GM12878 (cell line): ENCODE data around the gene VCAN. TPM values are rescaled to one million over a fixed set of nuclear protein-coding genes. Genes with fewer than 3 reads are reported as not detected.

ENCODE experiments used
- ATAC-seq: fragments of 200-7000 bp; cut with Tn5 transposase; 3 replicates; pipeline ENCODE4 v1.9.1; 2020; ENCODE audit warnings: mild to moderate bottlenecking, moderate library complexity
- BruUV-seq: library from RNA; stranded (reverse); fragments of 400-500 nt; replicated peaks from 2 replicates; lab custom pipeline; 2021; lab: Mats Ljungman, UMichigan
- CTCF ChIA-PET: fragments of 300-600 bp; sonication (Branson Sonifier 250); formaldehyde crosslinking; extraction: SDS; loops from one replicate; lab custom pipeline; 2021; ENCODE audit warnings: inconsistent platforms; lab: Yijun Ruan, JAX
- POLR2A ChIA-PET: fragments of 350-600 bp; formaldehyde crosslinking; extraction: SDS; loops from one replicate; lab custom pipeline; 2021; ENCODE audit warnings: inconsistent platforms; lab: Charles Lee
- RAD21 ChIA-PET: fragments of 300-600 bp; sonication (Branson Sonifier 250); formaldehyde crosslinking; loops from one replicate; lab custom pipeline; 2023; ENCODE audit warnings: antibody characterized with exemption; ENCODE audit not compliant: unreplicated experiment; lab: Charles Lee
- SMC1A ChIA-PET: fragments of 300-600 bp; sonication (Branson Sonifier 250); formaldehyde crosslinking; loops from one replicate; lab custom pipeline; 2023; ENCODE audit not compliant: unreplicated experiment, uncharacterized antibody; lab: Charles Lee
- DNase-seq: peaks from one replicate; pipeline ENCODE4 v3.0.0-alpha.2; 2011; ENCODE audit warnings: low read depth, low spot score
- FAIRE-seq: peaks from 3 replicates; lab custom pipeline; 2011; peaks lifted over from hg19 to GRCh38; lab: Jason Lieb, UNC
- H2AFZ ChIP-seq: 2 replicates; pipeline ENCODE4 v1.6.0; 2011; ENCODE audit warnings: low read depth, low read length, control low read depth; ENCODE audit not compliant: control insufficient read depth
- H3K27ac ChIP-seq: 2 replicates; pipeline ENCODE4 v1.5.1; 2011; ENCODE audit warnings: control low read depth; ENCODE audit not compliant: control insufficient read depth, insufficient read depth
- H3K27me3 ChIP-seq, 2 experiments: replicated peaks in 1 of 2; 2 replicates each; pipeline versions ENCODE4 v1.6.0 to v1.6.1; 2011; ENCODE audit warnings: low read length in 1 of 2; ENCODE audit not compliant: control insufficient read depth in 2 of 2, insufficient read depth in 2 of 2
- H3K36me3 ChIP-seq, 2 experiments: 2 replicates each; pipeline ENCODE4 v1.5.1; 2011; ENCODE audit warnings: low read length in 1 of 2; ENCODE audit not compliant: control insufficient read depth in 2 of 2, insufficient read depth in 2 of 2
- H3K4me1 ChIP-seq: 2 replicates; pipeline ENCODE4 v1.6.1; 2011; ENCODE audit warnings: mild to moderate bottlenecking, low read length, moderate library complexity, mixed read lengths; ENCODE audit not compliant: control insufficient read depth, insufficient read depth
- H3K4me2 ChIP-seq: 2 replicates; pipeline ENCODE4 v1.6.0; 2011; ENCODE audit warnings: control low read depth; ENCODE audit not compliant: control insufficient read depth, insufficient read depth
- H3K4me3 ChIP-seq: fragments of 200-600 bp; sonication (generic); 2 replicates; pipeline ENCODE4 v1.5.1; 2016
- H3K79me2 ChIP-seq: 2 replicates; pipeline ENCODE4 v1.6.0; 2011; ENCODE audit warnings: low read length; ENCODE audit not compliant: control insufficient read depth, insufficient read depth
- H3K9ac ChIP-seq: 2 replicates; pipeline ENCODE4 v1.8.0; 2011; ENCODE audit warnings: low read length, control low read depth, mixed read lengths; ENCODE audit not compliant: control insufficient read depth, insufficient read depth
- H3K9me3 ChIP-seq: replicated peaks from 3 replicates; pipeline ENCODE4 v1.5.1; 2011; ENCODE audit warnings: mild to moderate bottlenecking, low read length; ENCODE audit not compliant: control insufficient read depth, insufficient read depth
- H4K20me1 ChIP-seq: 2 replicates; pipeline ENCODE4 v1.6.0; 2011; ENCODE audit not compliant: control insufficient read depth, insufficient read depth
- BCL11A ChIP-seq: IDR thresholded peaks from 2 replicates; pipeline ENCODE4 v1.6.1; 2011; ENCODE audit warnings: low read depth, low read length
- CBX5 ChIP-seq: sonication (generic); IDR thresholded peaks from 2 replicates; pipeline ENCODE4 v1.6.1; 2016; ENCODE audit warnings: low read depth, moderate library complexity, mild to moderate bottlenecking, inconsistent platforms
- JUNB ChIP-seq: IDR thresholded peaks from 2 replicates; pipeline ENCODE4 v1.6.1; 2016; ENCODE audit warnings: antibody characterized with exemption, mild to moderate bottlenecking
- NFXL1 ChIP-seq: fragments of 450-650 bp; IDR thresholded peaks from 2 replicates; pipeline ENCODE4 v1.6.1; 2017; ENCODE audit warnings: antibody characterized with exemption, mild to moderate bottlenecking, borderline replicate concordance
- RCOR1 ChIP-seq: conservative IDR thresholded peaks from 2 replicates; pipeline ENCODE4 v1.6.1; 2012; ENCODE audit warnings: low read depth, low read length, improper control_type of control experiment
- SMAD5 ChIP-seq: IDR thresholded peaks from 2 replicates; pipeline ENCODE4 v1.6.1; 2016; ENCODE audit warnings: antibody characterized with exemption, low read depth
- SMARCA5 ChIP-seq: fragments of 450-650 bp; IDR thresholded peaks from 2 replicates; pipeline ENCODE4 v1.6.1; 2017; ENCODE audit warnings: mild to moderate bottlenecking
- SREBF1 ChIP-seq: IDR thresholded peaks from 2 replicates; pipeline ENCODE4 v1.6.1; 2012; ENCODE audit warnings: mild to moderate bottlenecking, low read length
- ZNF384 ChIP-seq: IDR thresholded peaks from 2 replicates; pipeline ENCODE4 v1.6.1; 2012; ENCODE audit warnings: low read depth, mild to moderate bottlenecking, low read length, improper control_type of control experiment, borderline replicate concordance
- WGBS: methylation state at CpG from one replicate; pipeline ENCODE4 v1.1.6; 2016; ENCODE audit warnings: low lambda C conversion rate; ENCODE audit not compliant: insufficient replicate concordance, insufficient coverage; ENCODE audit errors: missing lambda C conversion rate; 5-methylcytosine and 5-hydroxymethylcytosine counted together
- in situ Hi-C: fragments of 300-500 bp; cut with MboI; formaldehyde crosslinking; loops from 9 replicates; pipeline ENCODE4 v1.14.3; 2018; ENCODE audit warnings: mixed read lengths
- intact Hi-C: fragments of 100-400 bp; cut with micrococcal nuclease; formaldehyde crosslinking; loops from one replicate; pipeline ENCODE4 v1.14.2; 2022; ENCODE audit not compliant: unreplicated experiment
- polyA plus RNA-seq, 11 experiments: library from polyadenylated mRNA; depleted of rRNA in 4 of 11; unstranded in 6 of 11; stranded (reverse) in 5 of 11; fragments of >200 nt; fragmentation: Nextera tagmentation in 4 of 11; fragmentation: Illumina TruSeq in 1 of 11; extraction: Ambion mirVana in 4 of 11; extraction: Trizol in 1 of 11; gene quantifications; 1 replicate in 1 of 11; 2 replicates in 10 of 11; pipeline versions ENCODE4 v1.2.1 to v1.2.3, GENCODE V29; 2011 to 2016; ENCODE audit warnings: inconsistent platforms in 2 of 11, missing spikeins in 2 of 11, low read depth in 1 of 11
- total RNA-seq, 4 experiments: library from RNA; depleted of rRNA in 3 of 4; stranded (reverse); fragments of >200 nt in 3 of 4; fragmentation: Illumina TruSeq in 1 of 4; extraction: Trizol in 1 of 4; gene quantifications; 2 replicates each; pipeline versions ENCODE4 v1.2.1 to v1.2.3, GENCODE V29; 2013 to 2021
- TF ChIP-seq, protein P1 (sequence below): IDR thresholded peaks from 2 replicates; pipeline ENCODE4 v1.6.1; 2011; ENCODE audit warnings: borderline replicate concordance, low read depth, mild to moderate bottlenecking, moderate library complexity, mixed read lengths, low read length; ENCODE audit not compliant: insufficient read depth; ENCODE audit errors: extremely low read length

Gene VCAN
- total and polyA plus RNA-seq, 10 of the 15 experiments (the other 5 are each of a cell fraction or from before 2014, with no cell fraction given) = 1.2 to 15.2 (median 4.5) TPM

DNA sequence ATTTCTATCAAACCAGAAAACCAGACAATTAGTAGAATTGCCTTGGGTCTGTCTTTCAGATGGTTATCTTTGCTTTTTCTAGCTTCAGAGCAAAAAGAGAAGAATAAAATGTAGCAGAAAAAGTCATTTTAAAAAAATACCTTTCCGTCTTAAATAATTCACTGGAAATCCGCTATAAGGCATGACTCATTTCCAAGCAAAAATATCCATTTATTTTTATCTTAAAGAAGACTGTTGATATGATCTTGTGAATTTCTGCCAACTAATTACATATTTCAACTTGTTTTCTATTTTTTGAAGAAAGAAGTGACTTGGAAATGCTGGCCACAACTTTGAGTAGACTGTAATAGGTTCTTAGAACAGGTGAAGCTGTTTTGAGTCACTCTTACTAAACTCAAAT is 83.7 kb downstream of the VCAN start:
- in situ Hi-C loops = no loop called here
- Histone ChIP-seq H3K4me3 (no peak overlapping the region), H3K27ac (no peak overlapping the region), H3K9me3 (no peaks in the 10 kb centered on the region), H3K36me3 (no peaks in the 10 kb centered on the region), H3K27me3 (no peaks in the 10 kb centered on the region), H3K9ac (no peak overlapping the region), H3K4me1 (no peaks in the 10 kb centered on the region; the same call in 1 of the 2 replicates), H3K79me2 (no peaks in the 10 kb centered on the region)
- no peak for ATAC-seq
- no peak for DNase-seq
- CTCF ChIA-PET = no interaction called here
- 91% methylated on average over 2 of the region's 2 CpGs for whole genome bisulfite sequencing
- SMC1A ChIA-PET = no interaction called here
- RAD21 ChIA-PET = no interaction called here
- TF ChIP-seq CBX5 (no peak), SMAD5 (no peak), BCL11A (no peak), ZNF384 (no peak)
- TF ChIP-seq, protein P1, sequence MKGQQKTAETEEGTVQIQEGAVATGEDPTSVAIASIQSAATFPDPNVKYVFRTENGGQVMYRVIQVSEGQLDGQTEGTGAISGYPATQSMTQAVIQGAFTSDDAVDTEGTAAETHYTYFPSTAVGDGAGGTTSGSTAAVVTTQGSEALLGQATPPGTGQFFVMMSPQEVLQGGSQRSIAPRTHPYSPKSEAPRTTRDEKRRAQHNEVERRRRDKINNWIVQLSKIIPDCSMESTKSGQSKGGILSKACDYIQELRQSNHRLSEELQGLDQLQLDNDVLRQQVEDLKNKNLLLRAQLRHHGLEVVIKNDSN = no peak
- TF ChIP-seq, all 136 proteins: peak for 0
- FAIRE-seq = no peak
- intact Hi-C loops = loop anchor here (10.0 kb wide), 1 partner anchor 770 kb away; no protein-coding TSS in a partner anchor
- no peaks in the 10 kb centered on the region for H4K20me1 ChIP-seq
- H2AFZ ChIP-seq = no peak overlapping the region
- no TSS peak for BruUV-seq
- H3K4me2 ChIP-seq = no peak overlapping the region
- POLR2A ChIA-PET = no interaction called here

DNA sequence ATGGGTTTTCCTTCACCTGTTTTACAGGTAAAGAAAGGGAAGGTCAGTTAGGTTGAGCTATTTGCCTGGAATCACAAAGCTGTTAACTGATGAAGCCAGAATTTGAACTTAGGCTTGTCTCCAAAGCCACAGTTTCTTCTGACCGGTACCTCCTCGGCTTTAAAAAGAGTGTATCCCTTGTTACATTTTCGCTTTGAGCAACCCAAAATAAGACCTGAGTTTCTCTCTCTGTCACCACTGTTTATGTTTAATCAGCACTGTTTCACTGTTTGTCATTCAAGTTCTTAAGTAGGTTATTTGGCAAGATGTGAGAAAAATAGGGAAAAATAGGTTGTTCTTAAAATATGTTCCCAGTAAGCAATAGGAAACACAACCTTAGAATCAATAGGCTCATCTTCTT is 84.6 kb downstream of the VCAN start:
- H3K4me2 ChIP-seq = no peak overlapping the region; the same call in 1 of the 2 replicates
- DNase-seq = no peak
- in situ Hi-C loops = no loop called here
- H3K36me3 ChIP-seq = no peaks in the 10 kb centered on the region
- no peaks in the 10 kb centered on the region; the same call in 1 of the 2 replicates for H3K4me1 ChIP-seq
- H2AFZ ChIP-seq = no peak overlapping the region
- H3K9me3 ChIP-seq = no peaks in the 10 kb centered on the region
- ATAC-seq = peak; percentile 59
- POLR2A ChIA-PET = no interaction called here
- no peak overlapping the region for H3K27ac ChIP-seq
- no TSS peak for BruUV-seq
- FAIRE-seq = no peak
- no peaks in the 10 kb centered on the region for H3K27me3 ChIP-seq
- H4K20me1 ChIP-seq = no peaks in the 10 kb centered on the region
- CTCF ChIA-PET = no interaction called here
- no peak overlapping the region for H3K9ac ChIP-seq
- no peak for TF ChIP-seq SREBF1
- no peak for TF ChIP-seq NFXL1
- TF ChIP-seq RCOR1 = no peak
- peak; percentile 53 for TF ChIP-seq JUNB
- TF ChIP-seq SMARCA5 = no peak
- intact Hi-C loops = loop anchor here (10.0 kb wide), 1 partner anchor 771 kb away; no protein-coding TSS in a partner anchor
- no peak overlapping the region for H3K4me3 ChIP-seq
- WGBS = 2% methylated on average over 3 of the region's 3 CpGs
- RAD21 ChIA-PET = no interaction called here
- SMC1A ChIA-PET = interaction anchor here (1.3 kb wide), 1 partner anchor 1204 kb away, joined by 3 read pairs; no protein-coding TSS in a partner anchor
- no peaks in the 10 kb centered on the region for H3K79me2 ChIP-seq
